Heart right ventricle (tissue), 16 donors: ENCODE measurements around the gene MRRF. TPM values are rescaled to one million over a fixed set of nuclear protein-coding genes. Genes with fewer than 3 reads are reported as not detected.
A peak's percentile ranks its signal among the peaks of the same experiment; 100 is the strongest.

Source experiments
- ATAC-seq, 8 donors: fragments of 200-7000 bp; cut with Tn5 transposase; one replicate each; pipeline ENCODE4 v1.9.1; 2020; ENCODE audit warnings: mild to moderate bottlenecking in 8 of 8, moderate library complexity in 8 of 8, moderate number of reproducible peaks in 1 of 8
- DNase-seq, 2 donors: peaks; one replicate each; pipeline ENCODE4 v3.0.0-alpha.2; 2020
- H3K27ac ChIP-seq, 10 donors: fragments of 200-600 bp; sonication (generic) in 2 of 10; one replicate each; pipeline versions ENCODE4 v1.5.0 to v1.8.0; 2020 to 2022; ENCODE audit warnings: mild to moderate bottlenecking in 3 of 10
- H3K27me3 ChIP-seq, 7 donors: fragments of 200-600 bp; one replicate each; pipeline ENCODE4 v1.8.0; 2021 to 2022; ENCODE audit warnings: mild to moderate bottlenecking in 2 of 7
- H3K36me3 ChIP-seq, 9 donors: fragments of 200-600 bp; sonication (generic) in 1 of 9; one replicate each; pipeline versions ENCODE4 v1.5.0 to v1.8.0; 2020 to 2022; ENCODE audit warnings: mild to moderate bottlenecking in 2 of 9
- H3K4me1 ChIP-seq, 9 donors: fragments of 200-600 bp; sonication (generic) in 1 of 9; one replicate each; pipeline versions ENCODE4 v1.5.0 to v1.8.0; 2020 to 2022; ENCODE audit warnings: mild to moderate bottlenecking in 4 of 9
- H3K4me3 ChIP-seq, 10 donors: fragments of 200-600 bp; sonication (generic) in 2 of 10; one replicate each; pipeline versions ENCODE4 v1.5.0 to v1.8.0; 2020 to 2022; ENCODE audit warnings: mild to moderate bottlenecking in 7 of 10, moderate library complexity in 2 of 10
- H3K9me3 ChIP-seq, 11 donors: fragments of 200-600 bp in 10 of 11; sonication (generic) in 2 of 11; one replicate each; pipeline versions ENCODE4 v1.5.0 to v1.8.0; 2013 to 2022; ENCODE audit warnings: mild to moderate bottlenecking in 2 of 11, control low read depth in 1 of 11, moderate library complexity in 1 of 11
- CTCF ChIP-seq, 9 donors: fragments of 200-600 bp; sonication (generic) in 2 of 9; IDR thresholded peaks; one replicate each; pipeline versions ENCODE4 v1.5.0 to v1.8.0; 2021 to 2022; ENCODE audit warnings: antibody characterized with exemption in 9 of 9, mild to moderate bottlenecking in 5 of 9, moderate library complexity in 1 of 9
- WGBS, 2 donors: extraction: QIAGEN DNeasy Blood & Tissue Kit; methylation state at CpG; one replicate each; pipeline ENCODE4 v1.1.7; 2013; ENCODE audit warnings: inconsistent platforms in 1 of 2; 5-methylcytosine and 5-hydroxymethylcytosine counted together
- intact Hi-C, 10 donors: fragments of 100-400 bp; cut with DNase I; formaldehyde crosslinking; loops; one replicate each; pipeline versions ENCODE4 v1.11.1 to v1.14.2; 2022
- polyA plus RNA-seq, 2 donors: library from polyadenylated mRNA; stranded (reverse); fragments of 200-250 nt; gene quantifications; one replicate each; pipeline ENCODE4 v1.2.3, GENCODE V29; 2013
- total RNA-seq, 10 donors: library from RNA; stranded (reverse); fragmentation: NEBNext Ultra II Directional in 3 of 10; extraction: Animal tissue kit (Norgen Biotek cat#: 25700) in 3 of 10; gene quantifications; one replicate each; pipeline versions ENCODE4 v1.2.1 to v1.2.4, GENCODE V29; 2021 to 2023
- donor health status: Arrhythmogenic right ventricular cardiomyopathy.
- donor health status: ischemic (EF 13 %, LVEDD 7.1; RV severe dilation, severe dysfunction).
- donor health status: healthy with polysubstance abuse.
- donor health status: DM: no; HTN: yes; CAD: no.
- donor health status: DM: no; HTN: no; CAD: no.
- donor health status: ischemic (EF 25% LVEDD 6.9; RV normal size, moderate dysfunction).
- donor health status: ischemic (EF 25% LVEDD 5.7; RV mildly dilated, moderate dysfunction).
- donor health status: healthy.
- donor health status: DM: yes; HTN: yes; CAD: no.
- donor health status: Ischemic cardiomyopathy.
- donor health status: ischemic (EF 35%, LVEDD 5.7; RV mildly dilated, moderate dysfunction).
- donor health status: nonischemic (EF 11% LVEDD 7.7; RV severe dilation, severe dysfunction).
- donor health status: DM: yes; HTN: yes; CAD: no.
- donor health status: PGD.
- donor health status: ischemic (EF 29% LVEDD 5.4; RV normal size, mild dysfunction).
- donor health status: nonischemic (EF 23%, LVEDD 6.1; RV moderate dilation, normal function).

Gene MRRF
- total and polyA plus RNA-seq, 12 donors = 30.3 to 45.9 (median 37.8) TPM

GRCh38 chr9:122340161-122340560 lies 75.5 kb downstream of the MRRF start:
- Histone ChIP-seq H3K36me3 (no peaks in the 10 kb centered on the region), H3K27me3 (peaks cover 0 to 4% (median 0%) of the 10 kb centered on the region in 7 donors), H3K4me1 (peaks cover 0 to 26% (median 10%) of the 10 kb centered on the region in 9 donors), H3K4me3 (no peak overlapping the region), H3K27ac (peak overlapping the region in 6 of 10 donors; percentile 35 to 64 (median 51)), H3K9me3 (no peaks in the 10 kb centered on the region)
- DNase-seq = no peak
- ATAC-seq = peak in 4 of 8 donors; percentile 34 to 62 (median 44)
- no peak for TF ChIP-seq CTCF (IDR thresholded peaks at IDR 0.05)
- 59 to 62% methylated on average over 6 of the region's 6 CpGs for WGBS, 2 donors
- intact Hi-C loops = loop anchor here in 2 of 10 donors (10.0 kb wide), 2 partner anchors 75 to 115 kb away; partner anchors contain the start of genes LHX6 (in 1 of the 2), MRRF (in 1 of the 2) and RBM18 (in 1 of the 2)

GRCh38 chr9:122342323-122343050 lies 77.8 kb downstream of the MRRF start:
- Histone ChIP-seq H3K36me3 (no peaks in the 10 kb centered on the region), H3K4me1 (peaks cover 2 to 33% (median 20%) of the 10 kb centered on the region in 9 donors), H3K27me3 (peaks cover 0 to 10% (median 0%) of the 10 kb centered on the region in 7 donors), H3K4me3 (no peak overlapping the region), H3K27ac (no peak overlapping the region), H3K9me3 (no peaks in the 10 kb centered on the region)
- TF ChIP-seq CTCF (IDR thresholded peaks at IDR 0.05) = no peak
- DNase-seq = no peak
- WGBS, 2 donors = 86 to 87% methylated on average over 15 of the region's 15 CpGs
- no peak for ATAC-seq
- intact Hi-C loops = loop anchor here in 2 of 10 donors (10.0 kb wide), 2 partner anchors 78 to 118 kb away; partner anchors contain the start of genes LHX6 (in 1 of the 2), MRRF (in 1 of the 2) and RBM18 (in 1 of the 2)

- intact Hi-C loops = loop anchor here in 5 of 10 donors (5.0 to 10.0 kb wide), 3 partner anchors 82 to 122 kb away; partner anchors contain the start of genes MRRF (in 5 of the 5), RBM18 (in 5 of the 5) and LHX6 (in 1 of the 5)
- peak; percentile 70 to 83 (median 77) for ATAC-seq
- 2 to 4% methylated on average over 90 of the region's 90 CpGs for WGBS, 2 donors
- Histone ChIP-seq H3K4me3 (peak overlapping the region in 9 of 10 donors; percentile 35 to 65 (median 57)), H3K9me3 (no peaks in the 10 kb centered on the region), H3K36me3 (no peaks in the 10 kb centered on the region), H3K27me3 (peaks cover 0 to 14% (median 0%) of the 10 kb centered on the region in 7 donors), H3K27ac (peak overlapping the region; percentile 60 to 87 (median 78)), H3K4me1 (peaks cover 7 to 25% (median 21%) of the 10 kb centered on the region in 9 donors)
- DNase-seq = peak; percentile 58 to 70
- peak in 1 of 9 donors; percentile 5 for TF ChIP-seq CTCF (IDR thresholded peaks at IDR 0.05)
Measured at GRCh38 chr9:122346478-122347347, 82.0 kb downstream of the MRRF start.
